Gastrocnemius medialis (tissue), 4 donors: ENCODE data around the gene VPS52. TPM values are rescaled to one million over a fixed set of nuclear protein-coding genes. Genes with fewer than 3 reads are reported as not detected.
"Not testable (repeated sequence)": the region's sequence is repeated elsewhere in the genome, so short reads cannot be mapped to it uniquely, and the experiment has no call there.

ENCODE experiments used
- ATAC-seq, 2 donors: fragments of 150-250 bp; one replicate each; pipeline ENCODE4 v1.9.1; 2016
- DNase-seq, 2 donors: peaks; one replicate each; pipeline ENCODE4 v3.0.0-alpha.2; 2019
- H3K27ac ChIP-seq, 4 donors: fragments of 200-600 bp; sonication (generic); 1 replicate in 1 of 4; 2 replicates in 3 of 4; pipeline ENCODE4 v1.5.1; 2016 to 2018; ENCODE audit warnings: mild to moderate bottlenecking in 2 of 4, moderate library complexity in 1 of 4
- H3K27me3 ChIP-seq, 3 donors: fragments of 200-600 bp; sonication (generic) in 2 of 3; 1 replicate in 1 of 3; 2 replicates in 2 of 3; pipeline versions ENCODE4 v1.5.1 to v1.6.0; 2016 to 2019; ENCODE audit warnings: mild to moderate bottlenecking in 1 of 3, moderate library complexity in 1 of 3
- H3K36me3 ChIP-seq, 2 donors: fragments of 200-600 bp; sonication (generic) in 1 of 2; one replicate each; pipeline ENCODE4 v1.5.1; 2017 to 2018
- H3K4me1 ChIP-seq, 2 donors: fragments of 200-600 bp; sonication (generic) in 1 of 2; one replicate each; pipeline ENCODE4 v1.5.1; 2016 to 2017; ENCODE audit warnings: mild to moderate bottlenecking in 2 of 2
- H3K4me3 ChIP-seq, 4 donors: fragments of 200-600 bp; sonication (generic) in 3 of 4; 1 replicate in 1 of 4; 2 replicates in 3 of 4; pipeline ENCODE4 v1.5.1; 2016 to 2019; ENCODE audit warnings: mild to moderate bottlenecking in 2 of 4
- H3K9me3 ChIP-seq, 3 donors: fragments of 200-600 bp; sonication (generic) in 2 of 3; 1 replicate in 1 of 3; 2 replicates in 2 of 3; pipeline ENCODE4 v1.5.1; 2016 to 2019
- POLR2A ChIP-seq, 2 donors: fragments of 450-650 bp; IDR thresholded peaks; one replicate each; pipeline ENCODE4 v1.6.1; 2017; ENCODE audit warnings: antibody characterized with exemption in 2 of 2, mild to moderate bottlenecking in 2 of 2, moderate library complexity in 2 of 2
- in situ Hi-C, 4 donors: fragments of 200-750 bp; cut with MboI; loops; one replicate each; pipeline versions ENCODE4 v1.15.0 to v1.8.0; 2017; ENCODE audit warnings: low sequenced_read_pairs in 4 of 4
- intact Hi-C: fragments of 100-400 bp; cut with DNase I; formaldehyde crosslinking; loops from one replicate; pipeline ENCODE4 v1.15.1; 2023; ENCODE audit warnings: low total_unique reads
- total RNA-seq, 4 donors: library from RNA; depleted of rRNA; stranded (reverse); fragments of >200 nt; gene quantifications; one replicate each; pipeline versions ENCODE4 v1.1.0 to v1.2.3, GENCODE V29; 2016
- TF ChIP-seq, protein P1 (sequence below), 5 experiments: fragments of 450-650 bp in 3 of 5; fragments of 200-600 bp in 2 of 5; sonication (generic) in 2 of 5; IDR thresholded peaks in 4 of 5; conservative IDR thresholded peaks in 1 of 5; 1 replicate in 4 of 5; 2 replicates in 1 of 5; pipeline ENCODE4 v1.5.1; 2016 to 2019; ENCODE audit warnings: antibody characterized with exemption in 5 of 5, mild to moderate bottlenecking in 3 of 5, moderate library complexity in 3 of 5

VPS52 gene
- total RNA-seq, 4 donors from 2014 or later: 28.7 to 52.8 (median 41.2) TPM

DNA sequence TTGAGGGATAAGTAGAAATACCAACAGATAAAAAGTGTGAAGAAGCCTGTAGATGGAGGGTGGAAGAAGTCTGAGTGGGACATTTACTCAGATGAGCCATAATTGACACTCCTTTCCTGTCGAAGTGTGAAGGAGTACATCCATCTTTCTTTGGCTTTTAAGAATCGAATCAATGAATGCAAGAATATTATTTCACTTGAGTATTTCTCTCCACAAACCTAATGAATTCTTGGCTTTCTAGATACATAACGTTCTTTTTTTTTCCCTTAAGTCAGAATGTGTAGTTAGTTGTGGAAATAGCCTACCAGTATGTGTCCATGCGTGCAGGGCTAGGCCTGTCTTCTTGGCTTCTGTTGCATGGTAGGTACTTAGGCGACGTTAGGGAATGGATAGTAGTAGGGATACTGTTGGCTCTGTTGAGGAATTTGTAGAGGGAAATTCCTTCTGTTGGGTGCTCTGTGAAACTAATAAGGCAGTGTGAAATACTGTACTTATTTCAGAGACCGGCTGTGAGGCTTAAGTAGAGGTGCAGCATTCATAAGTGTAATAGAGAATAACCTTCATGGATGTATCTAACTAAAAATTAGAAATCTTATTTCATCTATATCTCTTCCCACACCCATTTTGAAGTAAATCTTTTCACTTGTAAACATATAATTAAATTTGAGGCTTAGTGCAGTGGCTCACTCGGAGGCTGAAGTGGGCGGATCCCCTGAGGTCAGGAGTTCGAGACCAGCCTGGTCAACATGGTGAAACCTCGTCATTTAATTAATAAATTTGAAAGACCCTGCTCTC is 1.6 kb upstream of the VPS52 start:
- Histone ChIP-seq H3K27ac (peak overlapping the region; percentile 85 to 96 (median 90)), H3K36me3 (peaks cover 0 to 50% of the 10 kb centered on the region in 2 donors), H3K27me3 (no peaks in the 10 kb centered on the region), H3K4me3 (peak overlapping the region; percentile 67 to 95 (median 80)), H3K9me3 (no peaks in the 10 kb centered on the region), H3K4me1 (peaks cover 52 to 61% of the 10 kb centered on the region in 2 donors)
- DNase-seq (no peak), ATAC-seq (no peak)
- in situ Hi-C loops: no loop called here
- TF ChIP-seq POLR2A (IDR thresholded peaks at IDR 0.05): no peak
- TF ChIP-seq, protein P1, sequence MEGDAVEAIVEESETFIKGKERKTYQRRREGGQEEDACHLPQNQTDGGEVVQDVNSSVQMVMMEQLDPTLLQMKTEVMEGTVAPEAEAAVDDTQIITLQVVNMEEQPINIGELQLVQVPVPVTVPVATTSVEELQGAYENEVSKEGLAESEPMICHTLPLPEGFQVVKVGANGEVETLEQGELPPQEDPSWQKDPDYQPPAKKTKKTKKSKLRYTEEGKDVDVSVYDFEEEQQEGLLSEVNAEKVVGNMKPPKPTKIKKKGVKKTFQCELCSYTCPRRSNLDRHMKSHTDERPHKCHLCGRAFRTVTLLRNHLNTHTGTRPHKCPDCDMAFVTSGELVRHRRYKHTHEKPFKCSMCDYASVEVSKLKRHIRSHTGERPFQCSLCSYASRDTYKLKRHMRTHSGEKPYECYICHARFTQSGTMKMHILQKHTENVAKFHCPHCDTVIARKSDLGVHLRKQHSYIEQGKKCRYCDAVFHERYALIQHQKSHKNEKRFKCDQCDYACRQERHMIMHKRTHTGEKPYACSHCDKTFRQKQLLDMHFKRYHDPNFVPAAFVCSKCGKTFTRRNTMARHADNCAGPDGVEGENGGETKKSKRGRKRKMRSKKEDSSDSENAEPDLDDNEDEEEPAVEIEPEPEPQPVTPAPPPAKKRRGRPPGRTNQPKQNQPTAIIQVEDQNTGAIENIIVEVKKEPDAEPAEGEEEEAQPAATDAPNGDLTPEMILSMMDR (IDR thresholded peaks at IDR 0.05 in 4 of 5, conservative IDR thresholded peaks at IDR 0.05 in 1 of 5): no peak
- intact Hi-C loops: loop anchor here (2.0 to 10.0 kb wide), 3 partner anchors 25 to 1099 kb away; partner anchors contain the start of genes AGPAT1, RING1 and RNF5

DNA sequence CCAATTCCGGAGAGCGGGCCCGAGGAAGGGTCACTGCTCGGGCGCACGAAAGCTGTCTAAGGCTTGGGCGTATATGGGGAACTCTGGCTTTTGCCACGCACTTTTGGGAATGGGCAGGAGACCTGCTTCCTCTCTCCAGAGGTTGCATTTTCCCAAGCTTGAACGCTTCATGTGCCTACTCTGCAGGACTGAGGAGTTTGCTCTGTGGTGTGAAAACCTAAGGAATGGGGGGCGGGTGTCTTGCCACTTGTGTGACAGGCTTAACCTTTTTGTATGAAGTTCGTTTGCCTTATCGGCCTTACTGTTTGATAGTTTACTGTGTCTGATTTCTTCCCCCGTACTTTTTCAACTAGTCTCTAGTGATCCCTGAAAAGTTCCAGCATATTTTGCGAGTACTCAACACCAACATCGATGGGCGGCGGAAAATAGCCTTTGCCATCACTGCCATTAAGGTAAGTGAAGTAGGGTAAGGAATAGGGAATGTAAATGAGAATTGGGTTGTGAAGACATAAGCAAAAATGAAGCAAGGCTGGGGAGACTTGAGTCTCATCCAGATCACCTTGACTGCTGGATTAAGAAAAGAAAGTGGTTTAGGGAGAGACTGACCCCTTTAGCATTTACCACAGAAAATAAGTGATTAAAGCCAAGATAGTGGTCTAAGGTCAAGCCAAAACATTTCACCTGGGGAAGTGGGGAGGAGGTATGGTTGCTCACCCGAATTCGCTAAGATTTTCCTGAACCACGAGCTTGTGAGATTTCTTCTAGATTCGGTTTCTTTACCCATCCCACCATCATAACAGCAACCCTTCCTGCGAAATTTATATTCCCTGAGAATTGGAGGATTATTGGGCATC is 826 bp upstream of the VPS52 start:
- TF ChIP-seq, protein P1 (IDR thresholded peaks at IDR 0.05 in 4 of 5, conservative IDR thresholded peaks at IDR 0.05 in 1 of 5): no peak
- TF ChIP-seq POLR2A (IDR thresholded peaks at IDR 0.05): no peak
- ATAC-seq (peak; percentile 12 to 27), DNase-seq (no peak)
- Histone ChIP-seq H3K9me3 (no peaks in the 10 kb centered on the region), H3K4me1 (peaks cover 47 to 55% of the 10 kb centered on the region in 2 donors), H3K27ac (peak overlapping the region; percentile 85 to 96 (median 90)), H3K36me3 (peaks cover 0 to 58% of the 10 kb centered on the region in 2 donors), H3K27me3 (no peaks in the 10 kb centered on the region), H3K4me3 (peak overlapping the region; percentile 67 to 95 (median 80))
- intact Hi-C loops: loop anchor here (1.0 to 10.0 kb wide), 4 partner anchors 17 to 1098 kb away; partner anchors contain the start of genes AGPAT1, PFDN6, RING1 and RNF5
- in situ Hi-C loops: no loop called here

DNA sequence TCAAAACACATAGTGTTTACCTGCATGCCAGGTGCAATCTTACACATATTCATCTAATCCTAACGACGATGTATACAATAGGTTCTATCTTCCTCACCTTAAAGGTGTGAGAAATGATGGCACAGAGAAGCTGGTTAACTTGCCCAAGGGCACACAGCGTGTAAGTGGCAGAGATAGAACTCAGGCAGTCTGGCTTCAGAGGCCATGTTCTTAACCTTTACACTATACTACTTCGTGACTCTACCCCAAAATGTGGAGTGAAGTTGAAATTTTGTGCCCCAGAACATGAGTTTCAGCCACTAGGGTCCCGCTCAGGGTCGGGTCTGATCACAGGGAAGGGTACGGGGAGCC is 584 bp downstream of the VPS52 start:
- Histone ChIP-seq H3K4me3 (peak overlapping the region; percentile 67 to 95 (median 80)), H3K36me3 (peaks cover 0 to 69% of the 10 kb centered on the region in 2 donors), H3K27me3 (no peaks in the 10 kb centered on the region), H3K27ac (peak overlapping the region; percentile 85 to 96 (median 90)), H3K9me3 (no peaks in the 10 kb centered on the region), H3K4me1 (peaks cover 41 to 47% of the 10 kb centered on the region in 2 donors)
- in situ Hi-C loops (no loop called here), intact Hi-C loops (loop anchor here (1.0 to 10.0 kb wide), 2 partner anchors 28 to 1096 kb away; partner anchors contain the start of genes AGPAT1 and RNF5)
- DNase-seq: no peak
- TF ChIP-seq POLR2A (IDR thresholded peaks at IDR 0.05): no peak
- TF ChIP-seq, protein P1 (IDR thresholded peaks at IDR 0.05 in 4 of 5, conservative IDR thresholded peaks at IDR 0.05 in 1 of 5): no peak
- peak; percentile 6 to 29 for ATAC-seq

DNA sequence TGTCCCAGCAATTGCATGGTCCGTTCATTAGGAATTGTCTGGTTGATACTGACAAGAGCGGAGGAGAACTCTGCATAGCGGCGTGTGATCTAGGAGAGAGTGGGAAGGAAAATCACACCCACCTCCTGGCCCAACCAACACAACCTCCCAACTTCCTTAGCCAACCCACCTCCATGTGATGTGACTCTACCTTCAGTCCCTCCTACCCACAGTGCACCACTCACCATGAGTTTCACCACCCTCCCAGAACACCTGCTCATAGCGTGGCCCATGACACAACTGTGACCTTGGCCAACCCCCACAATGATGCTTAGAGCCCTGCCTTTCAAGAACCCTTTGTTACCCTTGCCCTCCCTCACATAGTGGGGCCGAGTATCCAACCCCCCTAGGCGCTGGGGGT is 7.7 kb downstream of the VPS52 start:
- intact Hi-C loops: no loop called here
- no peak overlapping the region for H3K4me3 ChIP-seq
- ATAC-seq: no peak
- H3K27me3 ChIP-seq: no peaks in the 10 kb centered on the region
- no peaks in the 10 kb centered on the region for H3K9me3 ChIP-seq
- in situ Hi-C loops: no loop called here
- DNase-seq: no peak
- TF ChIP-seq, protein P1 (IDR thresholded peaks at IDR 0.05 in 4 of 5, conservative IDR thresholded peaks at IDR 0.05 in 1 of 5): no peak
- no peak for TF ChIP-seq POLR2A (IDR thresholded peaks at IDR 0.05)
- H3K36me3 ChIP-seq: peaks cover 0 to 87% of the 10 kb centered on the region in 2 donors
- H3K4me1 ChIP-seq: no peaks in the 10 kb centered on the region
- H3K27ac ChIP-seq: no peak overlapping the region

DNA sequence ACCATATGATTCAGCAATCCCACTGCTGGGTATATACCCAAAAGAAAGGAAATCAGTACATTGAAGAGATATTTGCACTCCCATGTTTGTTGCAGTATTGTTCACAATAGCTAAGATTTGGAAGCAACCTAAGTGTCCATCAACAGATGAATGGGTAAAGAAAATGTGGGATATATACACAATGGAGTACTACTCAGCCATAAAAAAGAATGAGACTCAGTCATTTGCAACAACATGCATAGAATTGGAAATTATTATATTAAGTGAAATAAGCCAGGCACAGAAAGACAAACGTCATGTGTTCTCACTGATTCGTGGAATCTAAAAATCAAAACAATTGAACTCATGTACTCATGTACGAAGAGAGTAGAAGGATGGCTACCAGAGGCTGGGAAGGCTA is 9.2 kb downstream of the VPS52 start:
- H3K27ac ChIP-seq, DNase-seq, H3K9me3 ChIP-seq, H3K4me1 ChIP-seq, H3K4me3 ChIP-seq, intact Hi-C loops, H3K27me3 ChIP-seq, ATAC-seq, in situ Hi-C loops: not testable (repeated sequence)
- peaks cover 0 to 81% of the 10 kb centered on the region in 2 donors for H3K36me3 ChIP-seq
